A673 (cell line): ENCODE results near the gene GRHL1. TPM values are rescaled to one million over a fixed set of nuclear protein-coding genes. Genes with fewer than 3 reads are reported as not detected.

Source experiments
- BruUV-seq: library from RNA; stranded (reverse); fragments of 400-500 nt; replicated peaks from 2 replicates; lab custom pipeline; 2021; lab: Mats Ljungman, UMichigan
- CTCF ChIA-PET: fragments of 300-600 bp; sonication (Branson Sonifier 250); formaldehyde crosslinking; loops from one replicate; lab custom pipeline; 2022; ENCODE audit warnings: antibody characterized with exemption; lab: Charles Lee
- POLR2A ChIA-PET: fragments of 300-600 bp; sonication (Branson Sonifier 250); formaldehyde crosslinking; loops from one replicate; lab custom pipeline; 2022; ENCODE audit warnings: antibody characterized with exemption; ENCODE audit not compliant: low non-redundant PET; lab: Charles Lee
- DNase-seq: peaks from one replicate; pipeline ENCODE4 v3.0.0-alpha.2; 2015; ENCODE audit warnings: low spot score
- H3K27ac ChIP-seq: fragments of 200-600 bp; sonication (generic); 2 replicates; pipeline ENCODE4 v1.5.1; 2016; ENCODE audit warnings: mixed run types, low read depth, mild to moderate bottlenecking, mixed read lengths, antibody characterized with exemption, low read length; ENCODE audit not compliant: poor library complexity, severe bottlenecking
- H3K27me3 ChIP-seq: fragments of 200-600 bp; sonication (generic); replicated peaks from 2 replicates; pipeline ENCODE4 v1.6.1; 2017; ENCODE audit warnings: mixed run types, low read depth, mild to moderate bottlenecking, mixed read lengths, antibody characterized with exemption, low read length; ENCODE audit not compliant: insufficient read depth, poor library complexity
- H3K36me3 ChIP-seq: fragments of 200-600 bp; sonication (generic); 2 replicates; pipeline ENCODE4 v1.6.1; 2016; ENCODE audit warnings: mixed run types, mild to moderate bottlenecking, mixed read lengths, antibody characterized with exemption, low read length; ENCODE audit not compliant: insufficient read depth, poor library complexity, severe bottlenecking
- H3K4me1 ChIP-seq: fragments of 200-600 bp; sonication (generic); 2 replicates; pipeline ENCODE4 v1.6.1; 2017; ENCODE audit warnings: mixed run types, mild to moderate bottlenecking, mixed read lengths, antibody characterized with exemption, low read length; ENCODE audit not compliant: insufficient read depth, poor library complexity, severe bottlenecking
- H3K4me3 ChIP-seq: fragments of 200-600 bp; sonication (generic); 2 replicates; pipeline ENCODE4 v1.5.1; 2016; ENCODE audit warnings: low read depth, mixed run types, mild to moderate bottlenecking, mixed read lengths, low read length; ENCODE audit not compliant: poor library complexity, severe bottlenecking
- H3K9me3 ChIP-seq: fragments of 200-600 bp; sonication (generic); 2 replicates; pipeline ENCODE4 v1.6.1; 2016; ENCODE audit warnings: mixed run types, low read depth, mild to moderate bottlenecking, mixed read lengths, antibody characterized with exemption, low read length; ENCODE audit not compliant: poor library complexity, severe bottlenecking
- EZH2 ChIP-seq: fragments of 200-600 bp; sonication (generic); IDR thresholded peaks from 2 replicates; pipeline ENCODE4 v1.6.1; 2017; ENCODE audit warnings: borderline replicate concordance, low read depth, mild to moderate bottlenecking, mixed read lengths, antibody characterized with exemption, low read length; ENCODE audit not compliant: poor library complexity, severe bottlenecking
- intact Hi-C: fragments of 100-400 bp; cut with micrococcal nuclease; formaldehyde crosslinking; loops from one replicate; pipeline ENCODE4 v1.10.0; 2022; ENCODE audit not compliant: unreplicated experiment
- total RNA-seq: library from RNA; stranded (reverse); gene quantifications from 2 replicates; pipeline ENCODE4 v1.2.3, GENCODE V29; 2021
- TF ChIP-seq, protein P1 (sequence below): fragments of 300-800, 200-600 bp; sonication (generic); conservative IDR thresholded peaks from 2 replicates; pipeline ENCODE4 v1.5.1; 2017; ENCODE audit warnings: low read depth, mild to moderate bottlenecking, antibody characterized with exemption, low read length, moderate library complexity, mixed read lengths

GRHL1 gene
- total RNA-seq, 1 experiment from 2014 or later, result 0.13 TPM

- H3K36me3 ChIP-seq, result no peaks in the 10 kb centered on the region
- no peak for TF ChIP-seq EZH2
- TF ChIP-seq, protein P1, sequence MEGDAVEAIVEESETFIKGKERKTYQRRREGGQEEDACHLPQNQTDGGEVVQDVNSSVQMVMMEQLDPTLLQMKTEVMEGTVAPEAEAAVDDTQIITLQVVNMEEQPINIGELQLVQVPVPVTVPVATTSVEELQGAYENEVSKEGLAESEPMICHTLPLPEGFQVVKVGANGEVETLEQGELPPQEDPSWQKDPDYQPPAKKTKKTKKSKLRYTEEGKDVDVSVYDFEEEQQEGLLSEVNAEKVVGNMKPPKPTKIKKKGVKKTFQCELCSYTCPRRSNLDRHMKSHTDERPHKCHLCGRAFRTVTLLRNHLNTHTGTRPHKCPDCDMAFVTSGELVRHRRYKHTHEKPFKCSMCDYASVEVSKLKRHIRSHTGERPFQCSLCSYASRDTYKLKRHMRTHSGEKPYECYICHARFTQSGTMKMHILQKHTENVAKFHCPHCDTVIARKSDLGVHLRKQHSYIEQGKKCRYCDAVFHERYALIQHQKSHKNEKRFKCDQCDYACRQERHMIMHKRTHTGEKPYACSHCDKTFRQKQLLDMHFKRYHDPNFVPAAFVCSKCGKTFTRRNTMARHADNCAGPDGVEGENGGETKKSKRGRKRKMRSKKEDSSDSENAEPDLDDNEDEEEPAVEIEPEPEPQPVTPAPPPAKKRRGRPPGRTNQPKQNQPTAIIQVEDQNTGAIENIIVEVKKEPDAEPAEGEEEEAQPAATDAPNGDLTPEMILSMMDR, result no peak
- intact Hi-C loops, result no loop called here
- H3K4me3 ChIP-seq, result no peak overlapping the region
- peaks cover 8% of the 10 kb centered on the region for H3K27me3 ChIP-seq
- no peaks in the 10 kb centered on the region for H3K4me1 ChIP-seq
- POLR2A ChIA-PET, result no interaction called here
- no peaks in the 10 kb centered on the region for H3K9me3 ChIP-seq
- H3K27ac ChIP-seq, result no peak overlapping the region
- DNase-seq, result no peak
- no TSS peak for BruUV-seq
- CTCF ChIA-PET, result no interaction called here
These were observed 4.7 kb upstream of the GRHL1 start for GRCh38 chr2:9946818-9947217.

GRCh38 chr2:9948721-9949120 lies 2.8 kb upstream of the GRHL1 start:
- ChIA-PET CTCF (no interaction called here), POLR2A (no interaction called here)
- H3K9me3 ChIP-seq, result no peaks in the 10 kb centered on the region
- H3K4me1 ChIP-seq, result no peaks in the 10 kb centered on the region
- H3K4me3 ChIP-seq, result no peak overlapping the region
- intact Hi-C loops, result no loop called here
- no peak overlapping the region for H3K27ac ChIP-seq
- peaks cover 27% of the 10 kb centered on the region for H3K27me3 ChIP-seq
- BruUV-seq, result no TSS peak
- TF ChIP-seq, protein P1, result no peak
- TF ChIP-seq EZH2, result no peak
- no peak for DNase-seq
- H3K36me3 ChIP-seq, result no peaks in the 10 kb centered on the region

GRCh38 chr2:9949239-9949991 lies 2.1 kb upstream of the GRHL1 start:
- Histone ChIP-seq H3K27me3 (peaks cover 34% of the 10 kb centered on the region), H3K4me1 (no peaks in the 10 kb centered on the region), H3K4me3 (no peak overlapping the region), H3K27ac (no peak overlapping the region), H3K36me3 (no peaks in the 10 kb centered on the region), H3K9me3 (no peaks in the 10 kb centered on the region)
- intact Hi-C loops, result no loop called here
- ChIA-PET CTCF (no interaction called here), POLR2A (no interaction called here)
- no peak for DNase-seq
- TF ChIP-seq, protein P1, result no peak
- no peak for TF ChIP-seq EZH2
- no TSS peak for BruUV-seq
